Testis (tissue), 3 donors: ENCODE results near the gene MLANA. TPM values are rescaled to one million over a fixed set of nuclear protein-coding genes. Genes with fewer than 3 reads are reported as not detected.

ENCODE experiments used
- DNase-seq: peaks from one replicate; pipeline ENCODE4 v3.0.0-alpha.2; 2019
- H3K27ac ChIP-seq, 2 donors: fragments of 200-600 bp; sonication (generic); one replicate each; pipeline ENCODE4 v1.5.1; 2019
- H3K27me3 ChIP-seq: fragments of 200-600 bp; sonication (generic); one replicate; pipeline ENCODE4 v1.5.1; 2019
- H3K36me3 ChIP-seq: fragments of 200-600 bp; sonication (generic); one replicate; pipeline ENCODE4 v1.5.1; 2017; ENCODE audit warnings: low read depth; ENCODE audit errors: missing control alignments
- H3K4me1 ChIP-seq: fragments of 200-600 bp; sonication (generic); one replicate; pipeline ENCODE4 v1.5.1; 2019
- H3K4me3 ChIP-seq, 2 donors: fragments of 200-600 bp; sonication (generic); one replicate each; pipeline ENCODE4 v1.5.1; 2017 to 2019
- H3K9me3 ChIP-seq: fragments of 200-600 bp; sonication (generic); one replicate; pipeline ENCODE4 v1.5.1; 2017
- POLR2A ChIP-seq: fragments of 450-650 bp; IDR thresholded peaks from one replicate; pipeline ENCODE4 v1.6.1; 2017; ENCODE audit warnings: antibody characterized with exemption, mild to moderate bottlenecking, moderate library complexity
- WGBS, 2 donors: methylation state at CpG; one replicate each; pipeline ENCODE4 v1.1.5; 2018; 5-methylcytosine and 5-hydroxymethylcytosine counted together
- intact Hi-C: fragments of 100-400 bp; cut with DNase I; formaldehyde crosslinking; loops from one replicate; pipeline ENCODE4 v1.15.1; 2023; ENCODE audit warnings: low total_unique reads
- polyA plus RNA-seq: library from polyadenylated mRNA; stranded (reverse); fragments of 350-450 nt; fragmentation: Illumina TruSeq; extraction: RNeasy Lipid Tissue Mini Kit (QIAGEN cat#74804); gene quantifications from one replicate; pipeline ENCODE4 v1.2.3, GENCODE V29; 2014; ENCODE audit warnings: low read depth, low replicate concordance; ENCODE audit not compliant: insufficient read depth
- total RNA-seq, 2 donors: library from RNA; depleted of rRNA; stranded (reverse); fragments of >200 nt; gene quantifications; one replicate each; pipeline ENCODE4 v1.2.3, GENCODE V29; 2016
- TF ChIP-seq, protein P1 (sequence below), 3 experiments: fragments of 450-650 bp in 2 of 3; fragments of 200-600 bp in 1 of 3; sonication (generic) in 1 of 3; IDR thresholded peaks; one replicate each; pipeline ENCODE4 v1.5.1; 2016 to 2019; ENCODE audit warnings: antibody characterized with exemption in 3 of 3, mild to moderate bottlenecking in 2 of 3, moderate library complexity in 1 of 3

Gene MLANA
- total and polyA plus RNA-seq, 3 donors from 2014 or later, result not detected

DNA sequence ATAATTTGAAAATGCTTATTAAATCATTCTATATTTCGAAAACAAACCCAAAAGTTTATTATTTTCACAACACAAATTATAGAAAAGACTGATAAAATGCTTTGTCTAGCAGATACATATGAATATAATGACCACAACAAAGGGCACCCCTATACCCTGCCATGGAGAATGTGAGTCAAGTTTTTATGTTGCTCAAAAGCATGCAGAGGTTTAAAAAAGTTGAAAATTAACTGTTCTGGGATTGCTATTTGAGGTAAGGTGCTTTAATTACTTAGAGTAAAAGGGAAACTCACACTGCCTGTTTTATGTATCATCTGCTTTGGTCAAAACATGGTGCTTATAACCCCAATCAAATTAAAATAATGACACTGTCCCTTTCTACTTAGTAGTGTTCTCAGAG, 41.0 kb downstream of the MLANA start:
- Histone ChIP-seq H3K27me3 (no peaks in the 10 kb centered on the region), H3K36me3 (no peaks in the 10 kb centered on the region), H3K27ac (no peak overlapping the region), H3K4me3 (no peak overlapping the region), H3K9me3 (no peaks in the 10 kb centered on the region), H3K4me1 (no peaks in the 10 kb centered on the region)
- TF ChIP-seq, protein P1, sequence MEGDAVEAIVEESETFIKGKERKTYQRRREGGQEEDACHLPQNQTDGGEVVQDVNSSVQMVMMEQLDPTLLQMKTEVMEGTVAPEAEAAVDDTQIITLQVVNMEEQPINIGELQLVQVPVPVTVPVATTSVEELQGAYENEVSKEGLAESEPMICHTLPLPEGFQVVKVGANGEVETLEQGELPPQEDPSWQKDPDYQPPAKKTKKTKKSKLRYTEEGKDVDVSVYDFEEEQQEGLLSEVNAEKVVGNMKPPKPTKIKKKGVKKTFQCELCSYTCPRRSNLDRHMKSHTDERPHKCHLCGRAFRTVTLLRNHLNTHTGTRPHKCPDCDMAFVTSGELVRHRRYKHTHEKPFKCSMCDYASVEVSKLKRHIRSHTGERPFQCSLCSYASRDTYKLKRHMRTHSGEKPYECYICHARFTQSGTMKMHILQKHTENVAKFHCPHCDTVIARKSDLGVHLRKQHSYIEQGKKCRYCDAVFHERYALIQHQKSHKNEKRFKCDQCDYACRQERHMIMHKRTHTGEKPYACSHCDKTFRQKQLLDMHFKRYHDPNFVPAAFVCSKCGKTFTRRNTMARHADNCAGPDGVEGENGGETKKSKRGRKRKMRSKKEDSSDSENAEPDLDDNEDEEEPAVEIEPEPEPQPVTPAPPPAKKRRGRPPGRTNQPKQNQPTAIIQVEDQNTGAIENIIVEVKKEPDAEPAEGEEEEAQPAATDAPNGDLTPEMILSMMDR (IDR thresholded peaks at IDR 0.05), result no peak
- TF ChIP-seq POLR2A, result no peak
- no peak for DNase-seq
- intact Hi-C loops, result no loop called here
- WGBS, 2 donors, result 92 to 95% methylated on average over 1 of the region's 1 CpG

DNA sequence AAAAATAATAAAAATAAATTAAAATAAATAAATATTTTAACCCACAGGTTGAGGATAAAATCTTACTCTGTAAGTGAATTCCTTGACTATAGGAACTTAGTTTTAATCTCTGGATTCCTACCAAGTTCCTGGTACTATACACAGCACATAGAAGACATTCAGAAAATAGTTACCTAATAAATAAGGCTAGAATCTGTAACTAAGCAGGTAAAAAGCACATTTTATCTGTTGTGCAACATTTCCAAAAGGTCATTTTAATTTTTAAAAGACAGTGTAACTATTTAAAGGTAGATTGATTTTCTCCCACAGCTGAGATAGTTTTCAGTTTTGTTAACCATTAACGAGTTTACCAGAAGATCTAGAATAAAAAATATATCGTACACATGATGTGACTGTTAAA, 47.8 kb downstream of the MLANA start:
- intact Hi-C loops, result no loop called here
- H3K4me3 ChIP-seq, result no peak overlapping the region
- no peaks in the 10 kb centered on the region for H3K4me1 ChIP-seq
- WGBS, 2 donors, result 94% methylated on average over 2 of the region's 2 CpGs
- TF ChIP-seq, protein P1 (IDR thresholded peaks at IDR 0.05), result no peak
- TF ChIP-seq POLR2A, result no peak
- no peaks in the 10 kb centered on the region for H3K36me3 ChIP-seq
- no peak overlapping the region for H3K27ac ChIP-seq
- DNase-seq, result no peak
- H3K27me3 ChIP-seq, result no peaks in the 10 kb centered on the region
- no peaks in the 10 kb centered on the region for H3K9me3 ChIP-seq

DNA sequence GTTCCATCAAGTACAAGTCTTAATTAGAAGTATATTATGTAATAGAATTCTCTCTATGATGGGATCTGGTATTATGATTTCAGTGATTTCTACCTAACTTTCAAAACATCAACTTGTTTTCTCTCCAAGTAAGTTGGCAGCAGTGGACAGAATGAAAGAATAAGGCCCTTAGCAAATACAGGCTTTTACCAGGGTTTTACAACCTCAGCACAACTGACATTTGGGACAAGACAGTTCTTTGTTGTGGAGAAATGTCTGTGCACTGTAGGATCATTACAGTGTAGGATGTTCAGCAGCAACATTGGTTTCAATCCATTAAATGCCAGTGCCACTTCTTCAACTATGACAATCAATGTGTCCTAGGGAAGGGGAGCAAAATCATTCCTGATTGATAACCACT, 48.8 kb downstream of the MLANA start:
- H3K4me3 ChIP-seq, result no peak overlapping the region
- no peaks in the 10 kb centered on the region for H3K36me3 ChIP-seq
- intact Hi-C loops, result no loop called here
- no peak overlapping the region for H3K27ac ChIP-seq
- no peak for DNase-seq
- TF ChIP-seq POLR2A, result no peak
- TF ChIP-seq, protein P1 (IDR thresholded peaks at IDR 0.05), result no peak
- H3K9me3 ChIP-seq, result no peaks in the 10 kb centered on the region
- H3K4me1 ChIP-seq, result no peaks in the 10 kb centered on the region
- no peaks in the 10 kb centered on the region for H3K27me3 ChIP-seq

DNA sequence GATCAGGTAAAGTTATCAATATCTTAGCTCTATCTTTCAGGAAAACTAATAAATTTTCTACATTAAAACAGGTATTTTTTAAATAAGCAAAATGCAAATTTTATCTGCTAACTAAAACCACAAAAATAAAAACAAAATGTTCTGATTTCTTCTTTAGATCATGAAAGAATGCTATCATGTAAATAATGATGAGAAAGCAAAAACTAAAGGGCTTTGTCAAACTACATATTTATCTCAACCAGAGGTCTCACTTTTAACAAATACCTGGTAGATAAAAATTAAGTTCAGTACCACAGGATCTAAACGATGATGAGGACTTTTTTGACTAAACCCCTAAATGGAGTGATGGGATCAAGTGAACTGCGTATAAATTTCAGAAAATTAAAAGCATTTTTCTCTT, 50.5 kb downstream of the MLANA start:
- no peak for TF ChIP-seq POLR2A
- TF ChIP-seq, protein P1 (IDR thresholded peaks at IDR 0.05), result no peak
- H3K27me3 ChIP-seq, result no peaks in the 10 kb centered on the region
- no peaks in the 10 kb centered on the region for H3K4me1 ChIP-seq
- no peaks in the 10 kb centered on the region for H3K9me3 ChIP-seq
- intact Hi-C loops, result no loop called here
- H3K36me3 ChIP-seq, result no peaks in the 10 kb centered on the region
- DNase-seq, result no peak
- WGBS, 2 donors, result 88 to 94% methylated on average over 2 of the region's 2 CpGs
- H3K27ac ChIP-seq, result no peak overlapping the region
- H3K4me3 ChIP-seq, result no peak overlapping the region

DNA sequence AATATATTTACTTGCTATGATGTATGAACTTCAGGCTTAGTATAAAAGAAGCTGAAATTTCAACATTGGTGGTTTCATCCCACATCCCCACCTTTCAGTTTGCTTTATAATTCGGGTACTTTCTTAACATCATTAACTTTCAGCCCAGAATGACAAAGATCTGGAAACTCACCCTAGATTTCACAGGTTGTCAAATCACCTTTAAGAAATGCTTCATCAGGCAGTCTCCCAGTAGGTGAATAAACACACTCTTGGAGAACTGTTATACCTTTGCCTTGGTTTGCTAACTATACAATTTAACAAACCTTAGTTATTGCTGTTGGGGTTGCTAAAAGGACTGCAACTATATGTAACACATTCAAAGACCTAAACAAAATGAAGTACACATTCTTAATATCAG, 54.4 kb downstream of the MLANA start:
- H3K9me3 ChIP-seq, result no peaks in the 10 kb centered on the region
- WGBS, 2 donors, result 84 to 90% methylated on average over 1 of the region's 1 CpG
- no peaks in the 10 kb centered on the region for H3K27me3 ChIP-seq
- no peaks in the 10 kb centered on the region for H3K36me3 ChIP-seq
- no peak overlapping the region for H3K27ac ChIP-seq
- H3K4me1 ChIP-seq, result no peaks in the 10 kb centered on the region
- H3K4me3 ChIP-seq, result no peak overlapping the region
- TF ChIP-seq POLR2A, result no peak
- TF ChIP-seq, protein P1 (IDR thresholded peaks at IDR 0.05), result no peak
- no peak for DNase-seq
- intact Hi-C loops, result no loop called here
